Stimulated activated naive CD4-positive, alpha-beta T cell treated with Interleukin-2 at 50 U/mL for 16 hours (primary cell): ENCODE results near the gene RPL37A.
"Not testable (repeated sequence)": the region's sequence is repeated elsewhere in the genome, so short reads cannot be mapped to it uniquely, and the experiment has no call there.

ENCODE experiments used
- DNase-seq: peaks from one replicate; lab custom pipeline; 2025; lab: John Stamatoyannopoulos, UW

The RPL37A gene

DNA sequence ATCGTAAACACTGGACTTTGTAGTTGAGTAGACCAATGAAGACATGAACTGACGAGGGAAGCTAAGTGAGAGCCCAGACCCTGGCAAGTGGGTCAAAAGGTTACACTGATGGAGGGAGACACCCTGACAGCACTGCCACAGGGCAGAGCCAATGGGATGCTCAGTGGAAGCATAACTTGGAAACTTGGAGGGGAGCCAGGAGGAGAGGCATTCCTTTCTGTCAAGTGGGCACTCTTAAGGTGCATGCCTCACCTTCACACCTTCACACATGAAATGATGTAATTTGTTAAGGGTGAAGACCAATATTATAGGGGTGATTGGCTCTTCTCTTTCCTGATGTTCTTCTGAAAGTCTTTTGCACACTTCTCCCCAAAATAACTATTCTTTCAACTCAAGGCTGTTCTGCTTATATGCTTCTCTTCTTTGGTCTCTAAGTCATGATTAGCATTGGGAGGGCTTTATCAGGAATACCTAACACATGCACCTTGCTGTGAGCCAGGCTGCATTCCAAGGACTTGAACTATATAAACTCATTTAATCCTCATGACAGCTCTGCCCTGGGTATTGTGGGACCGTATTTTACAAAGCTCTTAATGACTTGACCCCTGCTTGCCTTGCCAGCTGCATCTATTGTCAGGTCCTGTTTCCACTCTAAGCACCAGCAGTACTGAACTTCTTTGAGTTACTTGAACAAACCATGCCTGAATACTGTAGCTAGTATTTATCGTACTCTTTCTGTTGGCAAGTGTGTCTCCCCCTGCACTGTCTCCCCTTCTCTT lies 19.0 kb downstream of the RPL37A start:
- no peak for DNase-seq

DNA sequence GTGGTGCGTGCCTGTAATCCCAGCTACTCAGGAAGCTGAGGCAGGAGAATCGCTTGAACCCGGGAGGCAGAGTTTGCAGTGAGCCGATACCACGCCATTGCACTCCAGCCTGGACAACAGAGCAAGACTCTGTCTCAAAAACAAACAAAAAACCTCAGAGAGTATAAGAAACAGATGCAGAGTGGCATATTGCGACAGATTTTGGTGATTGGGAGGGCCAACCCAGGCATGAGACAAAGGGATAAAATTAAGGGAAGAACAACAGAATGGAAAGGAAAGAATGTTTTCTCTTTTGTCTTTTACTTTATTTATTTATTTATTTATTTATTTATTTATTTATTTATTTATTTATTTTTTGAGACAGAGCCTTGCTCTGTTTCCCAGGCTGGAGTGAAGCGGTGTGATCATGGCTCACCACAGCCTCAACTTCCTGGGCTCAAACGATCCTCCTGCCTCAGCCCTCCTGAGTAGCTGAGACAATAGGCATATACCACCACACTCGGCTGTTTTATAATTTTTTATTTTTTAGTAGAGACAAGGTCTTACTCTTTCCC lies 20.0 kb downstream of the RPL37A start:
- not testable (repeated sequence) for DNase-seq

DNA sequence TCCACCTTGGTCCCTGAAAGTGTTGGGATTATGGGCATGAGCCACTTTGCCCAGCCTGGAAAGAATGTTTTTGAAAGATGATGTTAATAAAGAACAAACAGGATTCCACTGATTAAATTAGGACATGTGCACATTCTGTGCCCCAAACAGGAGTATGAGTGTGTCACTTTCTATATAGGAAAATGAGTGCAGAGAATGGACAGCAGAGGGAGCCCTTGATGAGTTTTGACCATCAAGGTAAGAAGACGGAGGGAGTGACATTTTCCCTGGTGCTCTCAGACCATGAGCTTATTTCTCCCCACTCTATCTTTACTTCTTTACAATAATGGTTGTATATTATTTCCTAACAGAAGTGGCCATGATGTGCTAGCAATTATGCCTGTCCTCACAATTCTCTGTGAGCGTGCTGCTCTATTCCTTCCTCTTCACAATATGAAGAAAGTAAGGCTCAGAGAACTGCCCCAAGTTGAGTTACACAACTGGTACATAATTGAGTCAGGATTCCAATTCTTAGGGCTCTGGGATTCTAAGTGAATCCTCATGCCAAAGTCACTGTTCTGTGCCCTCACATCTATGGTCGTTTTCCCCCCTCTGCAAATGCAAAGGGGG lies 20.6 kb downstream of the RPL37A start:
- no peak for DNase-seq

GRCh38 chr2:216520112-216520511 lies 21.5 kb downstream of the RPL37A start:
- DNase-seq = no peak

GRCh38 chr2:216522892-216523502 lies 24.4 kb downstream of the RPL37A start:
- DNase-seq = no peak

DNA sequence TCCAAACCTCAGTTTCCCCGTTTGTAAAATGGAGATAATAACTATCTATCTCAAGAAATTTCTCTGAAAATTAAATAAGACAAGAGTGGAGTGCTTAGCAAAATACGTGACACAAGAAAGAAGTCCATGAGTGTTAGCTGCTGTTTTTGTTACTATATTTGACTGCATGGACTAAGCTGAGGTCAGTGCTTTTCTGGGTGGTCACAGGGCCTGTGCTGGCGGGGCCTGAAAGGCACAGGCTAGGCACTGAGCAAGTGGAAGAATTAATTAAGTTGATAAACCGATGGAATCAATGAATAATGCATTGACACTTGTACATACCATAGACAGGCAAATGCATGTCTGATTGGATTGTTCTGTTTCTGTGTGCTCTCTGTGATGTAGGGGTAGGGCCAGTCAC lies 27.3 kb downstream of the RPL37A start:
- DNase-seq = no peak

- no peak for DNase-seq
These were observed 28.3 kb downstream of the RPL37A start for GRCh38 chr2:216526939-216527338.

DNA sequence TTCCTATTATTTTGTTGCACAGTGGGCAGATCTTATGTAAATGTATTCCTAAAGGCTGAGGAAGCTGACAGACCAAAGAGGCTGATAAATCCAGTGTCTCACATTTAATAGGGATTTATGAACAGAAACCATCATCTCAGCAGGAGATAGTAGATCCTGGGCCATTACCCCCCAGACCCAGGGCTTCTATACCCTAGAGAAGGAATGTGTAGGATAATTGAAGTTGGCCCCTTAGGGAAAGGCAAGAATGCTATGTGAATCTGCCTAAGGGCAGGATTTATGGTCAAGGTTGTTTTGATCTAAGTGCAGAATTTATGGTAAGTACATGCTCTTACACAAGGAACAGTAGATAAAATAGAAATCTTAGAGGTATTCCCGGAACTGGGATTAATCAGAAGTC lies 29.0 kb downstream of the RPL37A start:
- no peak for DNase-seq

DNA sequence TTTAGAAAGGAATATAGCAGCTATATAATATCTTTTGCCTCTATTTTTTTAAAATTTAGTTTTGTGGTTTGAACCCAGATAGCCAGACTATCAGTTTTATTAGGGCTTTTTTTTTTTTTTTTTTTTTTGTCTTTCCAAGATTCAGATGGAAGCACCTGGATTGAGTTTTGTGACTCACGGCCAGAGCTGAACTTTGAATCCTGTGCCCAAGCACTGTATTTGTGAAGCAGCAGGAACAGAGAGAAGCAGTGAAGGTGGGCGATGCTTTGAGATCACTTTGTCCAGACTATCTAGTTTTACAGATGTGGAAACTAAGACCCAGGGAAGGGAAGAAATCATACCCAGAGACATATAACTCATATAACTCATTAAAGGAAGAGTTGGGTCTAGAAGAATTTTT lies 33.9 kb downstream of the RPL37A start:
- no peak for DNase-seq

GRCh38 chr2:216533609-216534008 lies 35.0 kb downstream of the RPL37A start:
- DNase-seq = no peak

GRCh38 chr2:216534809-216535208 lies 36.2 kb downstream of the RPL37A start:
- no peak for DNase-seq

DNA sequence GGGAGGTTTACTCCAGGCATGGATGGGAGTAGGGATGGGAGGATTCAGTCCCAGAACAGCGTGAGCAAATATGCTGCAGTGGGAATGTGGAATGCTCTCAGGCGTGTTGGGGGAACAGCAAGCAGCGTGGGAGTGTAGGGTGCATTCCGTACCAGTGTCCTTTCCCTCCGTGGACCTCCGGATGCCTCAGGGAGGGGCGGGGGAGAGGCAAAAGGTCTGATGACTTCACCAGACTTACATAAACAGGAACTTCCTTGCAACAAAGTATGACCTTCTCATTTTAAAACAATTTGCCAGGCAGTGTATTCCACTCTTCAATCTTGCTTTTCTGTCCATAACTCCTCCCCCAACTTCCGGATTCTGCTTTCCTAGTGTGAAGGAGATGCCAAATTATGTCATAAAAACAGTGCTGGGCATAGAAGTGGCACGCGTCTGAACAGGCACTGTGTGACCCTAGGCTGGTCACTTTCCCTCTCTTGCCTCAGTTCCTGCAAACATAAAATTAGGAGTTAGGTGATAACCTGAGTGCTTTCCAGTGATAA lies 36.9 kb downstream of the RPL37A start:
- DNase-seq = no peak

DNA sequence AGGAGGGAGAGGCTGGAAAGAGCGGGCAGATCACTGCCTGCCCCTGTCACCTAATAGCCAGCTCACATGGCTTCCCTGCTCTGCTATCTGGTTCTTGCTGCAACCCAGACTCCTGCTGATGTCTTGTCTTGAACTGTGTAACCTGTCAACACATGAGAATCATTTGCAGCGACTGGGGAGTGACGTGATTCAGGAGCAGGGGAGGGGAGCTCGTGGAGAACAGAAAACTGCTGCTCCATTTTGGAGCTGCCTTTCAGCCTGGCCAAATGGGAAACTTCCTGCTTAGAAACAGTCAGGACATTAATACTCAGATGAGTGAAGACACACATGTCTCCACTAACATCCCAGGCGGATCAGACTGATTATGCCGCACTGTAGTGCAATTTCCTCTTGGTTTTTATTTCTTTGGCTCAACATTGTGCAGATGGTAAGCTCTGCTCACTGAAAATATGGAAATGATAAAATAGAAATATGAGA lies 38.1 kb downstream of the RPL37A start:
- DNase-seq = no peak

- no peak for DNase-seq
These were observed 38.7 kb downstream of the RPL37A start for GRCh38 chr2:216537366-216537765.

- no peak for DNase-seq
These were observed 39.9 kb downstream of the RPL37A start for GRCh38 chr2:216538538-216538937.

DNA sequence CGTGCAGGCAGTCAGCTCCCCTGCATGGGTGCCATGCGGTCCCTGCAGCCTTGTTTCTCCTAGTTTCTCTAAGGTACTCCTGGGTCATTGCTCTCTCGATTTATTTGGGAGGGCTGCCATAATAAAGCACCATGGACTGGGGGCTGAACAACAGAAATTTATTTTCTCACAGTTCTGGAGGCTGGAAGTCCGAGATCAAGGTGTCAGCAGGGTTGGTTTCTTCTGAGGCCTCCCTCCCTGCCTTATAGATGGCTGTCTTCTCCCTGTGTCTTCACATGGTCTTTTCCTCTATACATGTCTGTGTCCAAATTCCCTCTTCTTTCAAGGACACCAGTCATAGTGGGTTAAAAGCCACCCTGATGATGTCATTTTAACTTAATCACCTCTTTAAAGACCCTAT lies 40.5 kb downstream of the RPL37A start:
- DNase-seq = no peak

- no peak for DNase-seq
These were observed 41.2 kb downstream of the RPL37A start for GRCh38 chr2:216539791-216540241.

DNA sequence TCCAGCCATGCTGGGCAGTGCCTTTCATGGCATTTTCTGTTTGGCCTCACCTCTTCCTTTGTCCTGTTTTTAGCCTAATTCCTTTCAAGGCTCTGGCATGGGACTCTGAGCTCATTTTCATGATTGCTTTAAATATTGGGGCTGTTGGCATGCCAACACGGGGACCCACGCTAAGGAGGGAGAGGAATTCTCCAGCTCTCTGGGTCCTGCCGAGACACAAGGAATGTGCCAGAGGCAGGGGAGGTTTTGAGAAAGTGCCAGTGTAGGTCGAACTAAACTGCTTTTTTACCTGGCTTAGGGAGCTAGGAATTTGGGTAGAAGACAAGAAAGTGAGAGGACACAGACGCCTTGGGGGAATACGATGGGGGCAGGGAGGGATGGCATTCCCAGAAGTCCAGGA lies 42.3 kb downstream of the RPL37A start:
- no peak for DNase-seq

- no peak for DNase-seq
These were observed 42.9 kb downstream of the RPL37A start for GRCh38 chr2:216541505-216541904.

DNA sequence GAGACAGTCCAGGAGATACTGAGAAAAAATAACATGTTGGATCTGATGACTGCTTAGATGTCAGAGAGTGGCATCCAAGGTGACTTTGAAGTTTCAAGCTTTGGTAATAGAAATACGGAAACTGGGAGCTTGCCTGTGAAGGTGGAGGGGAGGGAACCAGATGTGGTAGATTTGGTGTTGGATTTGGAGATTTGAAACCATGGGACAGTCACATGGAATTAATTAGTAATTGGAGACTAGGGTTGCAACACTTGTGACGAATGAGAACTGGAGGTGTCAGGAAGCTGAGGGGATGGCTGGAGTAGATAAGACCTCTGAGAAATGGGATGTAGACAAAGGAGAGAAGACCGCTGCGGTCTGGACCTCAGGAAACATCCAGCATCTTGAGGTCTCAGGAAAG lies 46.7 kb downstream of the RPL37A start:
- no peak for DNase-seq

GRCh38 chr2:216546241-216546640 lies 47.6 kb downstream of the RPL37A start:
- DNase-seq = no peak

- DNase-seq = no peak
These were observed 48.2 kb downstream of the RPL37A start for GRCh38 chr2:216546641-216547403.
